Osteocyte (in vitro differentiated cells): ENCODE data around the gene ZNF512B. TPM values are rescaled to one million over a fixed set of nuclear protein-coding genes. Genes with fewer than 3 reads are reported as not detected.

ENCODE experiments used
- DNase-seq: peaks from one replicate; pipeline ENCODE4 v3.0.0; 2021; ENCODE audit warnings: mixed read lengths; ENCODE audit not compliant: unreplicated experiment; ENCODE audit errors: extremely low spot score
- H3K27ac Mint-ChIP-seq: one replicate; pipeline ENCODE4 v1.8.0; 2021; ENCODE audit warnings: mild to moderate bottlenecking, mixed read lengths; ENCODE audit not compliant: unreplicated experiment
- H3K27me3 Mint-ChIP-seq: one replicate; pipeline ENCODE4 v1.8.0; 2021; ENCODE audit warnings: mixed read lengths; ENCODE audit not compliant: unreplicated experiment
- H3K36me3 Mint-ChIP-seq: one replicate; pipeline ENCODE4 v1.8.0; 2021; ENCODE audit warnings: mixed read lengths; ENCODE audit not compliant: unreplicated experiment
- H3K4me1 Mint-ChIP-seq: one replicate; pipeline ENCODE4 v1.8.0; 2021; ENCODE audit warnings: mixed read lengths; ENCODE audit not compliant: unreplicated experiment
- H3K4me3 Mint-ChIP-seq: one replicate; pipeline ENCODE4 v1.8.0; 2021; ENCODE audit warnings: mild to moderate bottlenecking, moderate library complexity, mixed read lengths; ENCODE audit not compliant: unreplicated experiment
- H3K9me3 Mint-ChIP-seq: one replicate; pipeline ENCODE4 v1.8.0; 2021; ENCODE audit warnings: mixed read lengths; ENCODE audit not compliant: unreplicated experiment
- CTCF ChIP-seq: fragments of 200-600 bp; sonication (generic); IDR thresholded peaks from 2 replicates; pipeline ENCODE4 v1.5.0; 2021; ENCODE audit warnings: antibody characterized with exemption, mild to moderate bottlenecking, moderate library complexity
- total RNA-seq: library from RNA; stranded (reverse); gene quantifications from 2 replicates; pipeline ENCODE4 v1.2.1, GENCODE V29; 2021

The ZNF512B gene
- total RNA-seq, 1 donor from 2014 or later: 40.9 TPM

- H3K27me3 Mint-ChIP-seq: no peaks in the 10 kb centered on the region
- H3K36me3 Mint-ChIP-seq: peaks cover 46% of the 10 kb centered on the region
- DNase-seq: no peak
- no peaks in the 10 kb centered on the region for H3K9me3 Mint-ChIP-seq
- no peaks in the 10 kb centered on the region for H3K4me1 Mint-ChIP-seq
- H3K4me3 Mint-ChIP-seq: no peak overlapping the region
- no peak overlapping the region for H3K27ac Mint-ChIP-seq
- TF ChIP-seq CTCF: no peak
Observed at GRCh38 chr20:64009811-64010387, 40.2 kb upstream of the ZNF512B start.

GRCh38 chr20:64006902-64007301 is 37.2 kb upstream of the ZNF512B start:
- Mint-ChIP-seq H3K27ac (no peak overlapping the region), H3K27me3 (no peaks in the 10 kb centered on the region), H3K4me3 (no peak overlapping the region), H3K36me3 (peaks cover 37% of the 10 kb centered on the region), H3K4me1 (no peaks in the 10 kb centered on the region), H3K9me3 (no peaks in the 10 kb centered on the region)
- no peak for TF ChIP-seq CTCF
- DNase-seq: no peak

GRCh38 chr20:64006490-64006889 is 36.8 kb upstream of the ZNF512B start:
- DNase-seq: no peak
- Mint-ChIP-seq H3K36me3 (peaks cover 40% of the 10 kb centered on the region), H3K9me3 (no peaks in the 10 kb centered on the region), H3K4me3 (no peak overlapping the region), H3K27me3 (no peaks in the 10 kb centered on the region), H3K27ac (no peak overlapping the region), H3K4me1 (peaks cover 3% of the 10 kb centered on the region)
- no peak for TF ChIP-seq CTCF

- Mint-ChIP-seq H3K27me3 (no peaks in the 10 kb centered on the region), H3K4me3 (no peak overlapping the region), H3K27ac (no peak overlapping the region), H3K4me1 (peaks cover 3% of the 10 kb centered on the region), H3K9me3 (no peaks in the 10 kb centered on the region), H3K36me3 (peaks cover 37% of the 10 kb centered on the region)
- no peak for TF ChIP-seq CTCF
- no peak for DNase-seq
Observed at GRCh38 chr20:64005394-64005793, 35.7 kb upstream of the ZNF512B start.

GRCh38 chr20:64003960-64004725 is 34.4 kb upstream of the ZNF512B start:
- peaks cover 39% of the 10 kb centered on the region for H3K36me3 Mint-ChIP-seq
- H3K4me1 Mint-ChIP-seq: peaks cover 3% of the 10 kb centered on the region
- H3K9me3 Mint-ChIP-seq: no peaks in the 10 kb centered on the region
- TF ChIP-seq CTCF: no peak
- H3K27ac Mint-ChIP-seq: no peak overlapping the region
- no peaks in the 10 kb centered on the region for H3K27me3 Mint-ChIP-seq
- no peak overlapping the region for H3K4me3 Mint-ChIP-seq
- DNase-seq: no peak
